SK-N-SH (cell line): ENCODE data around the gene PMM2.

Experiments
- CTCF ChIP-seq: fragments of 200-600 bp; sonication (generic); IDR thresholded peaks from 2 replicates; pipeline ENCODE4 v1.6.1; 2017; ENCODE audit warnings: antibody characterized with exemption, mild to moderate bottlenecking, moderate library complexity
- POLR2AphosphoS5 ChIP-seq: IDR thresholded peaks from 2 replicates; pipeline ENCODE4 v1.6.1; 2012; ENCODE audit warnings: low read depth, low read length

GRCh38 chr16:8804313-8804712 lies 6.7 kb downstream of the PMM2 start:
- TF ChIP-seq POLR2AphosphoS5 (no peak), CTCF (no peak)
